Myocyte (in vitro differentiated cells): ENCODE data around the gene IKZF1. TPM values are rescaled to one million over a fixed set of nuclear protein-coding genes. Genes with fewer than 3 reads are reported as not detected.

Source experiments
- DNase-seq: peaks from one replicate; pipeline ENCODE4 v3.0.0-alpha.2; 2012; ENCODE audit warnings: low read depth
- total RNA-seq: library from RNA; depleted of rRNA; stranded (reverse); fragments of >200 nt; gene quantifications from 2 replicates; pipeline ENCODE4 v1.2.3, GENCODE V29; 2014

The IKZF1 gene
- total RNA-seq, 1 donor from 2014 or later = not detected

DNA sequence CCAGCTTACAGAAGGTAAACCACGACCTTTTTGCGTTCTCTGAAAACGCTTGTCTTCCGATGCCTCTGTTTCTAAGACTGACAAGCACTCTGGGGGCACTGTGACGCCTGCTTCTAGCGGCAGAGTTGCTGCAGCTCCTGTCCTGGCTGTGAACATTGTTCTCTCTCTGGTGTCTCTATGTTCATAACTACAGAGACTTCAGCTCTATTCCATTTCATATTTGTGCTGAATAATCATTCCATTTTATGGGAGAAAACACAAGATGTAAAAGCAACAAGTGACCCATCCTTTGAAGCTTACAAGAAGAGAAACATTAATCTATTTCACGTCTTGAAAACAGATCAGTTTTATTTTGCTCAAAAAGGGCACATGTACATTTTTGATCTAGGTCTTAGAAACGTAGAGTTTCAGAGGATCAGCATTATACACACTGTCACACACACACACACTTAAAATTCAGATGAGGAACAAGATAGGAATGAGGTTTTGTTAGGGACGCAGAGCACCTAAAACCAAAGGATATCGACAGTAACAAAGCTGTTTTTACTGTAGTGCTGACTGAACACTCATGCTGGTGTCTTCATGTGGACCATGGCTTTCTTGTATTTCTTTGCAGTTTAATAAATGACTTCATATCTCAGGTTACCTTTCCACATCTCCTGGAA lies 3.0 kb downstream of the IKZF1 start:
- no peak for DNase-seq

- no peak for DNase-seq
Measured at GRCh38 chr7:50308203-50308531, 3.7 kb downstream of the IKZF1 start.

DNA sequence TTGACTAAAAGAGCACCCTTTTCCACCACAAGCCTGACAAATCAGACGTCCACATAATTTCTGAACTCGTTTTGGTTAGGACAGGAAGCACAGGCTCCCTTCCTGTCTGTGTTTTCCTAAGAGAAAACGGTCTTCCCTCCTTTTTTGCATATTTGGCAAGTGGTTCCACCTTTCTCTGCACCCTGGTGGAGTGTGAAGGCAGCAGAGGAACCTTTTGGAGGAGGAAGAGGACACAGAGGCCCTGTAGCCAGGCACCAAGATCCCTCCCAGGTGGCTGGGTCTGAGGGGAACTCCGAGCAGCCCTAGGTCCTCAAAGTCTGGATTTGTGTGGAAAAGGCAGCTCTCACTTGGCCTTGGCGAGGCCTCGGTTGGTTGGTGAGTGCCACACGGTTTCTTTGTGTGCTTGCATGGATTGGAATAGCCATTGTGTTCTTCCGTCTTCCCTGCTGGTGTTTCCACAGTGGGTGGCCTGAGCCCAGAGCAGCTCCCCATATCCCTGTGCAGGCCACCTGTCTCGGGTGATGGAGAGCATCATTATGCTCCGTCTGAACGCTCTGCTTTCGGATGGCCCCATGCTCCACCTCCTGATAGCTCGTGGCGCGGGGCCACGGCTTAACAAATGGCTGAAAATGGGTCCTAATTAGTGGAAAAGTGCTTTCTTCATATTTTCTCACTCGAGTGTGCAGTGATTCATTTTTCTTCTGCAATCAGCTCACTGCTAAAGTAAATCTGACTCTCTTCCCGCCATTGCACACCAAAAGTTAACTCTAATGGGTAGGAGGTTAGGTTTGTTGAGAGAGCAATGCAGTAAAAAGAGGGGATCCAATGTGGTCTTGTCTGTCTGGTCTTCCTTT lies 4.2 kb downstream of the IKZF1 start:
- no peak for DNase-seq

- DNase-seq = no peak
Measured at GRCh38 chr7:50309721-50310120, 5.2 kb downstream of the IKZF1 start.

DNA sequence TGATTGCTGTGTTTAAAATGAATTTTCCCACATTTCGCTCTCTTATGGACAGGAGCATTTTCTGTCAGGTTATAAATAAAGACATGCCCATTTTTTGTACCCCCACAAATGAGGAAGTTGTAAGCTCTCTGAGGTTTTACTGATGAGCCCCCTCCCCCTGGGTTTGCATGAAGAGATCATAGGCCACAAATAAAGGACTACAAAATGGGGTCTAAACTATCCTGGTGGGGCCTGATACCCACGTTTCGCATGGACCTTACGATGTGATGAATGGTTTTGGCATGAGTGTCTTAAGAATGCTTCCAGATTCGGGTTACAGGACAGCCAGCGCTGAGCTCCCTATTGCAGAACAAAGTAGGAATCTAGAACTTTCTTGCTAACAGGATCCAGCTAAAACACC lies 5.8 kb downstream of the IKZF1 start:
- no peak for DNase-seq

- no peak for DNase-seq
Measured at GRCh38 chr7:50310956-50311355, 6.4 kb downstream of the IKZF1 start.

DNA sequence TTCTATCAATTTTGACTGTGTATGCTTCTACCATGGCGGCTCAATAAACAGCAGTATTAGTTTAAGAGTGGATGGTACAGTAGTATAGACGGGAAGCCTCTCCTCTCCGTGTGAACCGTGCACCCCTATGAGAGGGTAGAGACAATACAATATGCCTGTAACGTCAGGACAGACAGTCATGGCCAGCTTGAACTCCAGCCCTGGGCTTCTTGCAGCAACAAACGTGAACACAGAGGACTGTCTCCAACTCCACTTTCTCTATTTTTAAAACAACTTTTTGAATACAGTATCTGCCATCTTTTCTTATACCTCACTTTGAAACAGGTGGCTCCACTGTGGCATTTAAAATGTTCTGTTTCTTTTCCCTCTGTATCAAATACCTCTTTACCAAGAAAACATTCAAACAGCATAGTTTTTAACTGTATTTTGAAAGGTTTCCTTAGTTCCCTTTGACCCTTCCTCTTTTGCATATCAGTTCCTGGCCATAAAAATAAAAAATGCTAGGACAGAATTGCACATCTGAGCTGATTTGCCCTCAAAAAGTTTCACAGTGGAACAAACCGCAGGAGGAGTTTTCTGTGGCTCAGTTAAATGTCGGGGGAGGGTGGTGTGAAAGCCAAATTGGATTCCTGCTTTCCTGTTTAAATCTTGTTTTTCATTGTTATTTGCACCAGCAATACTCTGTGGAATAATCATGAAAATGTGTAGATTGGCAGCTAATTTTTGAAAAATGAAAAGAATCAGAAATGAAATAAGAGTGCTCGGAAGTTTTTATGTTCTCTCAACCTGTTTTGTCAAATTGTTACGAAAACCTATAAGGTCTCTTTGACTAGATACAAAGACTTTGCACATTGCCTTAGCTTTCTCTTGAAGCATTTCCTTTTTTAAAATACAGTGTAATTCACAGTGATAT lies 8.0 kb downstream of the IKZF1 start:
- no peak for DNase-seq

GRCh38 chr7:50314836-50315592 lies 10.5 kb downstream of the IKZF1 start:
- DNase-seq = no peak

- no peak for DNase-seq
Measured at GRCh38 chr7:50315739-50316671, 11.5 kb downstream of the IKZF1 start.

- DNase-seq = no peak
Measured at GRCh38 chr7:50317221-50317678, 12.7 kb downstream of the IKZF1 start.

DNA sequence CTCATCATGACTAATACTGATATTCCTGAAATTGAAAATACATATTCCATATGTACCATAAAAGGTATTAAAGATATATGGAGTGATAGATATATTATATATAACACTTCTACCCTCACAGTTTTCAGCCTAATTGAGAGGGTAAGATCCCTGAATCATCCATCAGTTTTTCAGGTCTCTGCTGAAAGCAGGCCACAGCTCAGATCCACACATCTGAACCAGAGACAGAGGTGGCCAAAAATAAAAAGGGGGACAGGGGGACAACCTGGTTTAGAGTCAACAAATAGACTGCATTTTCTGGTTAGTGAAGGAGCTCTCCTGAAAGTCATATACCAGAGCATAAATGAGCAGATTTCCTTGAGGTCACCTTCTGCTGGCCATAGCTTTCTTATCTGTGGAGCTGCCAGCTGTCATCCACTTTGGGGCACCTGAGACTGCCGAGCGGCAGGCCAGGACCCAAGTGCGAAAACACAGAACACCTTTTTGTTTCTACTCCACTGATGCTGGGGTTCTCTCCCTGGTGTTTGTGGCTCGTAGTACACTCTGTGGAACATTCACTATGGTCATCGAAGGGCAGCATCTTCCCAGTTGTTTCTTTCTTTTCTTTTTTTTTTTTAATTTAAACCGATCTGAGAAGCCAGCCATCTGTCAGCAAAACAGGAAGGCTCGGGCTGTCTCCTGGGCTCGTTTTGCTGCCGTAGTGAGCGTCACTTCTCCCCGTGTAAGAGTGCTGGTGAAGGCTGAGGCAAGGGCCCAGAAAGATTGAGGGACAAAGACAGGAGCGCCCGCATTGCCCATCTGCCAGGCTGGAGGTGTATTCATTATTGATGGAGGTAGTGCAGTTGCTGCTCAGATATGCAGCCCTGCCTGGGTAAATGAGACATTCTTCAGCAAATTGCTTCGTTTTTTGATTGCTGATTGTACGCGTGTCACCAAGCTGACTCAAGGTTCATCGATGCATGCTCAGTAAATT lies 13.5 kb downstream of the IKZF1 start:
- DNase-seq = no peak

DNA sequence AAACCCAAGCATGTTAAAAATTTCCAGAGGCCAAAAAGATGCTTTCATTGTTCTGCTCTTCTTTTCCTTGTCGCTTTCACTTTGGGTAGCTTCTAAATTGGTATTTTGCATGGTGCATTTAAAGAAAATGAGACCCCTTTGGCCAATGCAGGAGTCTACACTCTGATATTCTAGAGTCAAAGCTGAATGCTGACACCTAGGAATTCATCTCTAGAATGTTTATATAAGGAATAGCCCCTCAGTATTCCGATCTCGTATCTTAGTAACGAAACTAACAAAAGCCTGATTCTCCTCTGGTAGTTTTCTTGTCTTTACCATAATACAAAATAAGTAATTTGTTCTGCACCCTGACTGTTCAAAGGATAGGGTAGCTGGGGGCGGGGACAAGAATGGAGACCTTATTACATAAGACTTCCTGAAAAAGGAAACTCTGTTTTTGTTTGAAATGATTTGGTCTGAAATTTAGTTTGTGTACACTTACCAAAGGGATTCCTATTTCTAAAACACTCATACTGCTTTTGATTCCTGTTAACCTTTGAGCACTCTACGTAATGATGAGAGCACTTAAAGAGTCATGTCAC lies 17.1 kb downstream of the IKZF1 start:
- no peak for DNase-seq

GRCh38 chr7:50324113-50324512 lies 19.6 kb downstream of the IKZF1 start:
- DNase-seq = no peak

GRCh38 chr7:50327443-50327842 lies 22.9 kb downstream of the IKZF1 start:
- DNase-seq = no peak

GRCh38 chr7:50329775-50330174 lies 25.3 kb downstream of the IKZF1 start:
- DNase-seq = no peak

- no peak for DNase-seq
Measured at GRCh38 chr7:50330254-50330653, 25.7 kb downstream of the IKZF1 start.

GRCh38 chr7:50330696-50331095 lies 26.2 kb downstream of the IKZF1 start:
- no peak for DNase-seq

GRCh38 chr7:50331564-50332208 lies 27.2 kb downstream of the IKZF1 start:
- no peak for DNase-seq
